Islet of Langerhans (tissue), 1 donor: ENCODE data around the gene KRTAP10-3.
"Not testable (repeated sequence)": the region's sequence is repeated elsewhere in the genome, so short reads cannot be mapped to it uniquely, and the experiment has no call there.

Experiments used
- FAIRE-seq: peaks from one replicate; lab custom pipeline; 2011; peaks lifted over from hg19 to GRCh38; lab: Jason Lieb, UNC

Gene KRTAP10-3

DNA sequence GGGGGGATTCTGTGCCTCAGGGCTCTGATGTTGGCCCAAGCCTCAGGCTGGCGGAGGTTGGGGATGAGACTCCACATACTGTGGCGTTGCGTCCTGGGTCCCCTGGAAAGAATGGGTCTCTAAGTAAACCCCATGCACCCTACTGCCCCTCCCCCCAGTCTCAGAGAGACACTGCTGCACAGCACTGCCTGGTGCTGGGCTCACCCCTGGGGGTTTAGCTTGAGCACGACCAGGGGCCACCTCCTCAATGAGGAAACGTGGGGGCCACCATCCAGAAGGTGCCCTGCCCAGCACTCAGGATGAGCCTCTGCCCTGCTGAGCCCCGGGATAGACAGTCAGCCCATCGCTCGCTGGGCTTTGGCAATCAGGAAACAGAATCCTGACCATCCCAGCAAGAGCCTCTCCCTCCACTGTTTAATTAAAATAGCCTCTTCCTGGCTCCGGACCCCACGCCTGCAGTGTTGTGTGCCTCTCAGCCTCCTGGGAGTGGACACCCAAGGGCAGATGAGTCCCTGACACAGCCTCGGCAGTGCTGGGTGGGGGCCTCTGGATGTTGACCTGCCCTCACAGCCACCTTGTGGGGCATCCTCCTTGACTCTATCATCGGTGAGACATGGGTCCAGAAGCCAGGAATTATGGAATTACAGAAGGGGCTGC is 11.4 kb upstream of the KRTAP10-3 start:
- no peak for FAIRE-seq

DNA sequence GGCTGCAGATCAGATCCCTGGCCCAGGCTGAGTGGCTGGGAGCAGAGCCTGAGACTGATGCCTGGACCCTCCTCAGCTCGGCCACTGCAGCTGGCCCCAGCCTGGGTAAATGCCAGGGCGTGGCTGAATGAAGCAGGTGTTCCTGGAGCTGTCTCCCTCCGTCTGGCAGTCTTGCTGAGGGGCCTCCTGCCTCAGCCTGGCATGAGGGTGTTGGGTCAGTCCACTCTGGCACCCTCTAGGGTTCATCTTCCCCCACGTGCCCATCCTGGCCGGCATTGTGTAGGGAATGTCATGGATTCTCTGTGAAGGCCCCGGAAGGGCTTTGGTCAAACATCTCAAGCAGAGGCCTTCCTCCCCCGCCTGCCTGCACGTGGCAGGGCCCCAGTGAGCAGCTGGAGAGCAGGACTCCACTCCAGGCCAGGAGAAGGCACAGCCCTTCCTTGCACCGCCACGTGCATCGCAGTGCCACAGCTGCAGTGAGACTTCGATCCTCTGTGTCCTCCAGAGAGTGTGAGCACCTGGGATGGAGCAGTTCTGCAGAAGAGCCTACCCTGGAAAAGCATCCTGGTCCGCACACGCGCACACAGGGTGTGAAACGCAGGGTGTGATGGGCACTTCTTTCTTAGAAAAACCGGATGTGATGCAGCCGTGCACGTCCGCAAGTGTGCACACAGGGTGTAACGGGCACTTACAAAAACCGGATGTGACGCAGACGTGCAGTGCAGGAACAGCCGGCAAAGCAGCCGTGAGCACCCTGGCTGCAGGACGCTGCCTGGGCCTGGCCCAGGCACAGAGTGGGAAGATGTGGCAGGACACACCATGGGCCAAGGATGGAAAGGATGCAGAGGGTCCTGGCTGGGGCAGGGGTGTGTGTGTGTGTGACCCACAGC is 10.3 kb upstream of the KRTAP10-3 start:
- no peak for FAIRE-seq

DNA sequence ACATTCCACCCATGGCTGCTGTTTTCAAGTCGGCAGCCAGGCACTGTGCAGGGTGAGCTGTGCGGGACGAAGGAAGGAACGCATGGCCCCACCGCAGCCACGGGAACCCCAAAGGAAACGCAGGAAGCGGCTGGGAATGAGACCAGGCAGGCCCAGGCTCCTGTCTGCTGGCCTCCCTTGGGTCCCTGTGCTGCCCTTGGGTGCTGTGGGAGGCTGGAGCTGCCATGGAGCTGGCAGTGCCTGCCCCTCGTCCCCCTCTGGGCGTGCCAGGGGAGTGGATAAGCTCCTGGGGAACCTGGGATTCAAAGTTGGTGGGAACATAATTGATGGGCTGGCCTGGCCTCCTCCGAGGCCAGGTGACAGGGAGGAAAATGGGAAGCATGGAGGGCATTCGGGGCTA is 9.7 kb upstream of the KRTAP10-3 start:
- no peak for FAIRE-seq

DNA sequence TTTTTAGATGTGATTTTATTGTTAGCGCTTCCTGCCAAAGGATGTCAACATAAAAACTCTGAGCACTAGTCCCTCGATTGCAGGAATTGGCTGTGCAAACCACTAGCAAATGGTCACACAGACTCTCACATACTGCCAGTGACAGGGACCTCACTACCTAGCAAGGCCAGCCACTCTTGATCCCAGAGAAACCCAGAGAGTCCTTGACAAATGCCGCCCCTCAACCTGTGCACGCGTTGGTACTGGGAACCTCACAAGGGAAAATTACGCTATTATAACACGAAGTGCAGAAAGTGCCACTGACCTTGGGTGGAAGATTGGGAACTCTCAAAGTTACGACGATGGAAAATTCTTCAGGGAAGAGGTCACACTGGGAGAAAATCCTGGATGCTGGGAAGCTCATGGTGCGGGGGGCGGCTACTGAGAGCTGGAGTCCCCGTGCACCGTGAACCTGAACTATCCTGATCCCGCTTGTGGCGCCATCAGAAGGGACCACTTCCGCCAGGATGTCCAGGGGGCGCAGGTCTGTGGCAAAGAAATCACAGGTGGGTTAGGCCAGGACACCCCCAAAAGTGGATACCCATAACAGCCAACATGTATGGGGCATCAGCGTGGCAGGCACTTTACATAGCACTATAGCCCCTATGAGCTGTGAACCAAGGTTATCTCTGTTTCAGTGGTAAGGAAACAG is 9.0 kb upstream of the KRTAP10-3 start:
- FAIRE-seq, result no peak

DNA sequence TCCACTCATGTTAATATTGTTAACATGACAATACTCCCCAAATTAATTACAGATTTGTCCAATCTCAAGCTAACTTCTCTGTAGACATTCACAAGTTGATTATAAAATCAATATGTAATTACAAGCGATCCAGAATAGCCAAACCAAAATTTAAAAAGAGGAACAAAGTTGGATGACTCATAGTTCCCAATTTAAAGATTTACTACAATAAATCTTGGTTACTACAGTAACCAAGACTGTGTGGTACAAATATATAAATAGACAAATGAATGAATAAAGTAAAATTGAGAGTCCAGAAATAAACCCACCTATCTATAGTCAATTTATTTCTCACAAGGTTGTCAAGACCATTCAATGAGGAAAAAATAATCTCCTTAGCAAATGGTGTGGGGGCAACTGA is 7.8 kb upstream of the KRTAP10-3 start:
- FAIRE-seq, result no peak

DNA sequence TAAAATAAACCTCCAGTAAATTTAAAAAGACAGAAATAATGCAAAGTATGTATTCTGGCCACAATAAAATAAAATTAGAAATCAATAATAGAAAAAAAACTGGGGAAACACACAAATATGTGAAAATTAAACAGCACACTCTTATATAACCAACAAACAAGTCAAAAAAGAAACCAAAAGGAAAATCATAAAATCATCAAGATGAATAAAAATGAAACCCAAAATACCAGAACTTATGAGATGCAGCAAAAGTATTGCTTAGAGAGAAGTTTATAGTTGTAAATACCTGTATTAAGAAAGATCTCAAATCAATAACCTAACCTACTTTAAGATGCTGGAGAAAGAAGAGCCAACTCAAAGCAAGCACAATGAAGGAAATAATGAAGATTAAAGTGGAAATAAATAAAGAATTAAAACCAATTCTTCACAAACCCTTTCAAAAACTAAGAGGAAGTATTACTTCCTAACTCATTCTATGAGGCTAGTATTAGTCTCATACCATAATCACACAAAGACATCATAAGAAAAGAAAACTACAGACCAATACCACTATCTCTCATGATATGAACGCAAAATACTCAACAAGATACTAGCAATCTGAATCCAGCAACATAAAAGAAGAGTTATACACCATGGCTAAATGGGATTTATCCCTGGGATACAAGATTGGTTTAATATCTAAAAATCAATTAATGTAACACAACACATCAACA is 6.4 kb upstream of the KRTAP10-3 start:
- no peak for FAIRE-seq

DNA sequence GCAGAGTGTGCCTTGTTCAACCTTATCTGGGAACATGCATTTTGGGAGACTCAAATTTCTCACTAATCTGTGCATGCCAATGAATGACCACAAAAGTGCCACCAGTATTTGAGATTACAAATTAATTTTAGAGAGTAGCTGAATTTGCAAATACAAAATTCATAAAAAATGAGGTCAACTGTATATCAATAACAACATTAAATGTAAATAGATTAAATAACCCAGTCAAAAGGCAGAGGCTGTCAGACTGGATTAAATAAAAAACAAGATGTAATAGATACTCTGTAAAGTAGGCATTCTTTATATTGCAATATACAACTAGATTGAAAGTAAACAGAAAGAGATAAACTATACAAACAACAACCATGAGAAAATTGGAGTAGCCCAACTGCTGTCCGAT is 5.5 kb upstream of the KRTAP10-3 start:
- FAIRE-seq, result no peak

DNA sequence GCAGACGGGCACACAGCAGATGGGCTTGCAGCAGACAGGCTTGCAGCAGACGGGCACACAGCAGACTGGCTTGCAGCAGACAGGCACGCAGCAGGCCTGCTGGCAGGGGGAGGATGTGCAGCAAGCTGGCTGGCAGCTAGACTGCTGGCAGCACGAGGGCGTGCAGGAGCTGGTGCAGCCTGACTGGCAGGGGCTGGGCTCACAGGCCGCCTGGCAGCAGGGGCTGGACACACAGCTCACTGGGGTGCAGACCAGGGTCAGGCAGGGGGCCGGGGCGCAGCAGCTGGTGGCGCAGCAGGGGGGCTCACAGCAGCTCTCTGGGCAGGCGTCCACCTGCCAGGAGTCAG is 293 bp downstream of the KRTAP10-3 start:
- not testable (repeated sequence) for FAIRE-seq

DNA sequence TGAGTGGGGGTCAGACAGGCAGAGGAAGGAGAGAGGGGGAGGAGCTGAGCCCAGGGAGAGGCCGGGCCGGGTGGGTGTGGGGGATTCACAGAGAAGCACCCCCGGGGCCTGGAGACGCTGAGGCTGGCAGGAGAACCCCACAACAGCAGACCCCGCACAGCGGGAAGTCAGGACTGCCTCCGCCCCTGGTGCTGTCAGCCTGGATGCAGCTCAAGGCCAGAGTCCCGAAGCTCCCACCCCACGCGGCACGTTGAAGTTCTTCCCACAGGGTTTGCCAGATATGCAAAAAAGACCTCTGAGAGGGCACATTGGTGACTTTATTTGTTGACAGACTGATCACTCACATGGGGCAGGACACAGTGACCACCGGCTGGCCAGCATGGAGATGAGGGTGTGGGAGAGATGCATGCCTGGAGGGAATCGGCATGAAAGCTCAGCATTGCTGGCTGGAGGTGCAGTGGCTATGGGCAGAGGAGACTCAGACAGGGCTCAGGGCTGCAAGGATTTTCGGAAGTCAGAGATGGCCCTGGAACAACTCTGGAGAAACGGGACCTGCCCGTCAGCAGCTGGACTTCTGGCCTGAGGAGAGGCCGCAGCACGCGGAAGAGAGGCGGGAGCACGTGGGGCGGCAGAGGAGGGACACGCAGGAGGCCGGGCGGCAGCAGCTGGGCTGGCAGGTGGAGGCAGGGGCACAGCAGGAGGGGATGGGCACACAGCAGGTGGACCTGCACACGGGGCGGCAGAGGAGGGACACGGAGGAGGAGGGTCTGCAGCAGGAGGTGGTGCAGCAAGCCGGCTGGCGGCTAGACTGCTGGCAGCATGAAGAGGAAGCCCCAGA is 885 bp downstream of the KRTAP10-3 start:
- FAIRE-seq, result no peak

DNA sequence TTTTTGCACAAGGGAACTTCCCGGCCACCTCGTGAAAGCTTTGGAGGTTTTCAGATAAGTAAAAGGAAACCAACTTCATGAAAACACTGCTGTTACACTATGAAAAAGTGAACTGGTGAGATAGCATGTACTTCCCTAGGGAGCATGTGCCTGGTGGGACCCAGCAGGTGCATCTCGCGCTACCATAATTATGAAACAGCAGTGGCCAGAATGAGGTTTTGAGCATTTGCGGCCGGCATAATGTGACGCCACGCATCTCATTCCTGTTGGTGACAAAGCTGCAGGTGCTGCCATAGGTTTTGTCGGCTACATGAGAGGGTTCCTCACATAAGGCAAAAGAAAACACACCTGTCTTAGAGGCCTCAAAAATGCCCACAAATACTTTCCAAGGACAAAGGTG is 1.7 kb downstream of the KRTAP10-3 start:
- no peak for FAIRE-seq

DNA sequence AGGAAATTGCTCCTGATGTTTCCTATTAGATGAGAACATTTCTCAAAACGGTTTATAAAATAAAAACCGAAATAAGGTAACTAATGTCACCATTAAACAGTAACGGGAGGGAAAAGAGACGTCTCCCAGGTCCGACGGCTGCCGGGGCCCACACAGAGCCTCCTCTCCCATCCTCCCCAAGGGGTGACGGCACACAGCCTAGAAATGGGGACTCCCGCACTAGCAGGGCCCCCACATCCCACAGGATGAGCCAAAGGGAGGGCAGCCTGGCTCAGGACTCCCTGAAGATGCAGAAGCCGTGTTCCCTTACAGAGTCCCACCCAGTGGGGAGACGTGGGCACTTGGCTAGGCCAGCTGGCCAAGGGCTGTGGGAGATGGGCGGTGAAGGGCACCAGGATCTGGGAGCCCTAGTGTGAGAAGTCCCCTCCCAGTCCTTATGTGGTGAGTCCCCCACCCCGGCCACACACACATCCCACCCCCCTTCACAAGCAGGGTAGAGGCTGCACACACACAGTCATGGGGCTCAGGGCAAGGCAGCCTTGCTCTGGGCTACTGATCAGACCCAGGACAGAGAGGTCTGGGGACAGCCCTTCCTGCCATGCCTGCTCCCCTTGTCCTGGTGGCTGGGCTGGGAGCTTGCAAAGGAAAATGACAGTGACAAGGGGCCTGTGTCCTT is 3.3 kb downstream of the KRTAP10-3 start:
- no peak for FAIRE-seq

DNA sequence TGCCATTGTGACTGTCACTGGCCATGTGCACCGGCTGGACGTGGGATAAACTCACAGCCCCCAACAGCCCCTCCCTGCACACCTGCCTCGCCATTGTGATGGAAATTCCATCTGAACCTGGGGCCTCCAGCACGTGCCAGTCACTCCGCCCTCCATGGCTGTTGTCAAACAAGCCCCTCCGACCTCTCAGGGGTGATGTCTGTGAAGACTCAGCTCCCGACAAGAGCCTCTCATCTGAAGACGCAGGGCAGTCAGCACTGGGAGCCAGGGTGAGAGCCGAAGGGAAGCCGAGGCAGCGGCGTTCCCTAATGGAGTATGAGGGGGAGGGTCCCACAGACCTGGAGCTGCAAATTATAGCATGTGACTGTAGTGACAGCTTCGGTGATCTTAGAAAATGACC is 5.9 kb downstream of the KRTAP10-3 start:
- FAIRE-seq, result no peak

DNA sequence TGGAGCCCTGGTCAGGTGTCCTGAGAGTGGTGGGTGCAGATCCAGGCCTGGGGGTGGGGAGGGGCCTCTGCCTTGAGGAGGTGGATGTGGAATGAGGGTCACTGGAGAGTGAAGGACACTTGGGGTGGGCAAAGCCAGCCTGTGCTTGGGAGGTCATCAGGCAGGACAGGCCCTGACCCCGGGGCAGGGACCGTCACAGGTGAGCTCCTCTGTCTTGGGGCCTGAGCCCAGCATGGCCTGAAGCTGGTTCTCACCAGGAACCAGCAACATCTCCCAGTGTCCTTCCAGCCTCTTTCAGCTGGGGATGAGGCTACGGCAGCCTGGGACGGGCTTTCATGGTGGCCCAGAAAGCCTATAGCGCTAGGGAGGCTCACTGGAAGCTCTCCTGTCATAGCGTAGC is 6.5 kb downstream of the KRTAP10-3 start:
- FAIRE-seq, result no peak

DNA sequence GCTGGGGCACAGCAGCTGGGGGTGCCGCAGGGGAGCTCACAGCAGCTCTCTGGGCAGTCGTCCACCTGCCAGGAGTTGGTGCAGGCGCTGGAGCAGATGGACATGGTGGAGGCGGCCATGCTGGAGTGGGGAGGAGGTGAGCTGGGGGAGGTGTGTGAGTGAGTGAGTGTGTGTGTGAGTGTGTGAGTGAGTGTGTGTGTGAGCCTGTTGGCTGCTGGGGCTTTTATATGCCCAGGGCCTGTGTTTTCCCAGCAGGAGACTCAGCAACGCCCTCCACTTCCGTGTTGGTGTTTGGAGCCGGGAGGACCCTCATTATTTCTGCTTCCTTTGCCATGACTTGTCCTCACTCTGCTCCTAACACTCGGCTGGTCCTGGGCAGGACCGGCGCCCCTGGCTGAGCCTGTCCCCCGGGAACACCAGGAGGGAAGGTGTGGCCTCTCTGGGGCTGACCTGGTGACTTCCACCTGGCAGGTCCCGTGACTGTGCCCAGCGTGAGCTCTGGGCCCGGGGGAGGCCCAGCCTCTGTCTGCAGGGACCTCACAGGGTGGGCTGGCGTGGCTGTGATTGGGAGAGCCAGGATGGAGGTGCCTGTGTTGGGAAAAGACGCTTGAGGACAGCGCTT is 7.1 kb downstream of the KRTAP10-3 start, which contains the start of gene KRTAP10-2:
Gene KRTAP10-2, minus strand, starts transcription at position 166 of the 622 bp plus-strand sequence. Its CDS starts 47 bp downstream, at position 119.
- no peak for FAIRE-seq

DNA sequence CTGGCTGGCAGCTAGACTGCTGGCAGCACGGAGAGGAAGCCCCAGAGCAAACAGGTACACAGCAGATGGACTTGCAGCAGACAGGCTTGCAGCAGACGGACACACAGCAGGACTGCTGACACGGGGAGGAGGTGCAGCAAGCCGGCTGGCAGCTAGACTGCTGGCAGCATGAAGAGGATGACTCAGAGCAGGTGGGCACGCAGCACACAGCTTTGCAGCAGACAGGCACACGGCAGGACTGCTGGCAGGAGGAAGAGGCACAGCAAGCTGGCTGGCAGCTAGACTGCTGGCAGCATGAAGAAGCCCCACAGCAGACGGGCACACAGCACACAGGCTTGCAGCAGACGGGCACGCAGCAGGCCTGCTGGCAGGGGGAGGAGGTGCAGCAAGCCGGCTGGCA is 7.8 kb downstream of the KRTAP10-3 start:
- no peak for FAIRE-seq

DNA sequence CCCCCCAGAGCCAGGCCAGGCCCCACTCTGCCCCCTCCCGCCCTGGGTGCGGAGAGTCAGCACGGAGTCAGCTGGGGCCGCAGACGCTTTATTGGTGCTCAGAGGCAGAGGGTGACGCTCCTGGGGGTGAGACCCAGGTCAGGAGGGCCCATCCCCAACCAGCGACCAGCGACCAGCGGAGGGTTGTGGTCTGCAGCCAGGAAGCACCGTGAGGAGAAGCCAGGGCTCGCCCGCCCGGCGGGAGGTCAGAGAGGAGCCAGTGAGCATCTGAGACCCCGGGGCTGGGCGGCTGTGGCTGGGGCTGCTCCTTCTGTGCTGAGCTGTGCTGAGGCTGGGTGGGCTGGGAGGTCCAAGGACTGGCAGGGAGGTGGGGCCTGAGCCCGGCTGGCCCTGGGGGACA is 8.3 kb downstream of the KRTAP10-3 start:
- FAIRE-seq, result not testable (repeated sequence)

DNA sequence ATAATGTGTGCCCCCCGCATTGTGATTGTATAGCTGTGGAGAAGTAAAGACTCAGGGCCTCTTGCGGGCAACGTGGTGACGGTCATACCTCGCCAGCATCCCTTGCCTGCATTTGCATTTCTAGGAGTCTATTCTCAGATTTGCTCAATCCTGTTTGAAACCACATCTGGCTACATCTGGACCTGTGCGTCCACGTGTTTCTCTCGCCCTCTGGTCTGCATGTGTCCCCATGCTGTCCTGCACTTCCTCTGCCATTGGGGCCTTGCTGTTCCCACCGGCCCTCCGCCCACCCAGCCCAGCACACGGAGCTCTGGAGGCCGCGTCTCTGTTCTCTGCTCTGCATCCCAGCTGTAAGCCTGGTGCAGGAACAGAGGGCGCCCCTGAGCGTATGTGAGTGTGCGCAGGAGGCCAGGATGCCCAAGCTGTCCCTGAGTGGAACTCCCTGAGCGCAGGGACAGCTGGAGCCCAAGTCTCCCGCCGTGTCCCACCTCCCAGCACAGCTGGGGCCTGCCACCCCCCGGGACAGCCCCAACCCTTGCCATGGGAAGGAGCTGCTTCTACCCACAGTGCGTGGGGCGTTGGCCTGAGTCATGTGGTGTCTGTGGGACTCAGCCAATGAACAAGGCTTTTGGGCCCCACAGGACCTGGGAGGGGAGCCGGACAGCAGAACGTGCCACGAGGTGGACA is 8.9 kb downstream of the KRTAP10-3 start:
- FAIRE-seq, result no peak

DNA sequence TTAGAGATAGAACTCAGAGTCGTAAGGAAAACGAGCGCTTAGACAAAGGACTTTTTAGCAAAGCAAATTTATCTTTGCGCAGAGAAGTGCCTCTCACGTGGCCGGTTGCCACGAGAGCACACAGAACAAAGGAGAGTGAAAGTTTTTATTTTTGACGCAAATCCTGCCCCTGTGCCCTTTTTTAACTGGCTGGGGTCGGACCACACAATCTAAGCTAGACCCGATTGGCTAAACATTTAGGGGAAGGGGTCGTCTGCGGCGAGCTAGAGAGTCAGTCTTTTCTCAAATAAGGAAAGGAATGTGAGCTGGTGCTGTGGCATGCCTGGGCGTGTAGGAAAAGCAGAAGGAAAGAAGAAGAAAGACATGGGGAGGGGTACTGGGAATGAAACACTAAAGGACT is 9.7 kb downstream of the KRTAP10-3 start:
- no peak for FAIRE-seq

DNA sequence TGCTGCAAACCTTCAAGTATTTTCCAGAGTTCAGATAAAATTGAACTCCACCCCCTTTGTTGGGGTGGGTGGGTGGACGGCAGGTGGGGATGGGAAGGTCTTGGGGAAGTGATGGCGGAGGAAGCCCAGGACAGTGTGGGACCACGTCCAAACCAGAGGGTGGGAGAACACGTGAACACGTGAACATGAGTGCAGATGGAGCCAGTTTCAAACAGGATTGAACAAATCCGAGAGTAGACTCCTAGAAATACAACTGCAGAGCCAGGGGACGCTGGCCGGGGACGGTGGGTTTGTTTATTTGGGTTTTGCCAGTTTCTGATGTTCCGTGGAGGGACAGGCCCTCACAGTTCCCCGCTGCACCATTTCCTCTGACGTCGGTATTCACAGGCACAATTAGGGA is 10.2 kb downstream of the KRTAP10-3 start:
- no peak for FAIRE-seq
